K562 (cell line): ENCODE data around the gene NAALAD2. TPM values are rescaled to one million over a fixed set of nuclear protein-coding genes. Genes with fewer than 3 reads are reported as not detected.

ENCODE experiments used
- ATAC-seq: fragments of 200-7000 bp; cut with Tn5 transposase; 3 replicates; pipeline ENCODE4 v1.9.1; 2020; ENCODE audit warnings: moderate library complexity
- BruUV-seq: library from RNA; stranded (reverse); fragments of 400-500 nt; replicated peaks from 2 replicates; lab custom pipeline; 2021; lab: Mats Ljungman, UMichigan
- CTCF ChIA-PET: fragments of 300-600 bp; formaldehyde crosslinking; extraction: SDS; loops from one replicate; lab custom pipeline; 2021; ENCODE audit warnings: low intra/inter-chr PET ratio; lab: Yijun Ruan, JAX
- POLR2A ChIA-PET: fragments of 300-600, 350-650 bp; sonication (Branson Sonifier 250); formaldehyde crosslinking; extraction: SDS; loops from one replicate; lab custom pipeline; 2021; ENCODE audit warnings: antibody characterized with exemption, inconsistent platforms; lab: Yijun Ruan, JAX
- DNase-seq, 4 experiments: peaks; one replicate each; pipeline versions ENCODE4 v3.0.0 to v3.0.0-alpha.2; 2011 to 2018; ENCODE audit warnings: low spot score in 3 of 4, mixed read lengths in 3 of 4; ENCODE audit errors: extremely low read depth in 1 of 4
- FAIRE-seq: peaks from 2 replicates; lab custom pipeline; 2011; peaks lifted over from hg19 to GRCh38; lab: Jason Lieb, UNC
- H2AFZ ChIP-seq: 2 replicates; pipeline ENCODE4 v1.6.0; 2011; ENCODE audit warnings: low read depth, low read length, control low read depth, inconsistent platforms
- H3K27ac ChIP-seq: fragments of 200-600 bp; 3 replicates; pipeline ENCODE4 v1.8.0; 2011; ENCODE audit warnings: low read depth, mild to moderate bottlenecking, control low read depth, inconsistent platforms, low read length, moderate library complexity, mixed read lengths; ENCODE audit errors: extremely low read depth
- H3K27me3 ChIP-seq, 2 experiments: fragments of 300-600 bp in 1 of 2; 2 replicates in 1 of 2; 3 replicates in 1 of 2; pipeline versions ENCODE4 v1.6.0 to v1.8.0; 2011; ENCODE audit warnings: inconsistent platforms in 2 of 2, low read length in 2 of 2, mild to moderate bottlenecking in 1 of 2, mixed read lengths in 1 of 2, moderate library complexity in 1 of 2; ENCODE audit not compliant: control insufficient read depth in 2 of 2, insufficient read depth in 2 of 2
- H3K36me3 ChIP-seq: fragments of 300-600 bp; 3 replicates; pipeline ENCODE4 v1.8.0; 2011; ENCODE audit warnings: mild to moderate bottlenecking, low read length, inconsistent platforms; ENCODE audit not compliant: control insufficient read depth, insufficient read depth
- H3K4me1 ChIP-seq, 2 experiments: fragments of 200-600 bp in 1 of 2; replicated peaks in 1 of 2; 2 replicates in 1 of 2; 3 replicates in 1 of 2; pipeline versions ENCODE4 v1.5.1 to v1.8.0; 2011; ENCODE audit warnings: inconsistent platforms in 2 of 2, low read length in 2 of 2, mild to moderate bottlenecking in 1 of 2, mixed read lengths in 1 of 2, moderate library complexity in 1 of 2; ENCODE audit not compliant: control insufficient read depth in 2 of 2, insufficient read depth in 2 of 2
- H3K4me2 ChIP-seq: 2 replicates; pipeline ENCODE4 v1.6.1; 2011; ENCODE audit warnings: low read length, control low read depth, inconsistent platforms, mixed read lengths; ENCODE audit not compliant: insufficient read depth
- H3K4me3 ChIP-seq: fragments of 200-600 bp; sonication (generic), shearing (Covaris generic); 2 replicates; pipeline ENCODE4 v1.5.1; 2016; ENCODE audit warnings: control low read depth, inconsistent platforms
- H3K79me2 ChIP-seq: fragments of 200-600 bp; 3 replicates; pipeline ENCODE4 v1.8.0; 2011; ENCODE audit warnings: low read length, inconsistent platforms; ENCODE audit not compliant: control insufficient read depth, insufficient read depth
- H3K9ac ChIP-seq, 2 experiments: 2 replicates each; pipeline versions ENCODE4 v1.6.0 to v1.6.1; 2011; ENCODE audit warnings: low read depth in 2 of 2, low read length in 2 of 2, control low read depth in 1 of 2, inconsistent platforms in 1 of 2, mild to moderate bottlenecking in 1 of 2, mixed read lengths in 1 of 2; ENCODE audit not compliant: insufficient read depth in 1 of 2
- H3K9me1 ChIP-seq: one replicate; pipeline ENCODE4 v1.6.0; 2011; ENCODE audit warnings: inconsistent platforms, mild to moderate bottlenecking, low read length, moderate library complexity; ENCODE audit not compliant: control insufficient read depth, insufficient read depth
- H3K9me3 ChIP-seq: replicated peaks from 2 replicates; pipeline ENCODE4 v1.5.1; 2011; ENCODE audit warnings: low read depth, low read length, inconsistent platforms; ENCODE audit not compliant: control insufficient read depth, insufficient read depth
- H4K20me1 ChIP-seq: replicated peaks from 2 replicates; pipeline ENCODE4 v1.6.1; 2011; ENCODE audit warnings: low read length, inconsistent platforms, mixed read lengths; ENCODE audit not compliant: control insufficient read depth, insufficient read depth
- ARID3A ChIP-seq: IDR thresholded peaks from 2 replicates; pipeline ENCODE4 v1.6.1; 2012; ENCODE audit warnings: low read depth, low read length, improper control_type of control experiment, borderline replicate concordance
- ARNT ChIP-seq, 2 experiments: fragments of 450-650 bp; IDR thresholded peaks; 2 replicates each; pipeline ENCODE4 v1.6.1; 2016; ENCODE audit warnings: mild to moderate bottlenecking in 1 of 2
- DMBX1 ChIP-seq: fragments of 250-450 bp; sonication (Bioruptor Pico); IDR thresholded peaks from 2 replicates; pipeline ENCODE4 v1.8.0; 2022; ENCODE audit warnings: inconsistent platforms, mild to moderate bottlenecking, moderate library complexity, borderline replicate concordance
- EWSR1 ChIP-seq: fragments of 450-650 bp; IDR thresholded peaks from 2 replicates; pipeline ENCODE4 v1.6.1; 2018; ENCODE audit warnings: borderline replicate concordance, mild to moderate bottlenecking, low read depth, moderate library complexity; ENCODE audit not compliant: partially characterized antibody
- GTF2F1 ChIP-seq: IDR thresholded peaks from 2 replicates; pipeline ENCODE4 v1.6.1; 2011; ENCODE audit warnings: low read depth, low read length, improper control_type of control experiment
- HDAC8 ChIP-seq: fragments of 450-650 bp; IDR thresholded peaks from 2 replicates; pipeline ENCODE4 v1.6.1; 2016; ENCODE audit warnings: mild to moderate bottlenecking, missing genetic modification characterization, moderate library complexity, missing compliant biosample characterization
- ILF3 ChIP-seq: fragments of 450-650 bp; IDR thresholded peaks from 2 replicates; pipeline ENCODE4 v1.6.1; 2018; ENCODE audit warnings: antibody characterized with exemption, mild to moderate bottlenecking, moderate library complexity, borderline replicate concordance
- MBD1 ChIP-seq: fragments of 250-450 bp; sonication (Bioruptor Pico); IDR thresholded peaks from 2 replicates; pipeline ENCODE4 v1.8.0; 2022; ENCODE audit warnings: inconsistent platforms
- POU5F1 ChIP-seq: fragments of 150-350 bp; IDR thresholded peaks from 2 replicates; pipeline ENCODE4 v1.6.1; 2014; ENCODE audit warnings: borderline replicate concordance, low read length, low read depth, mild to moderate bottlenecking; ENCODE audit not compliant: partially characterized antibody
- SAFB2 ChIP-seq: fragments of 200-400 bp; formaldehyde crosslinking; IDR thresholded peaks from 2 replicates; pipeline ENCODE4 v1.6.1; 2018; ENCODE audit warnings: borderline replicate concordance, low read length, low read depth, moderate library complexity; ENCODE audit not compliant: severe bottlenecking
- U2AF1 ChIP-seq: fragments of 200-400 bp; formaldehyde crosslinking; optimal IDR thresholded peaks from 2 replicates; pipeline ENCODE3; 2017; ENCODE audit warnings: mild to moderate bottlenecking, low read depth, low read length, moderate library complexity
- USF2 ChIP-seq: sonication (generic); formaldehyde crosslinking; IDR thresholded peaks from 2 replicates; pipeline ENCODE4 v1.5.0; 2020; ENCODE audit warnings: missing genetic modification reagents
- ZFP1 ChIP-seq: fragments of 450-650 bp; formaldehyde crosslinking; IDR thresholded peaks from 2 replicates; pipeline ENCODE4 v1.4.0; 2020; ENCODE audit warnings: mild to moderate bottlenecking, mixed read lengths
- ZKSCAN3 ChIP-seq: fragments of 250-450 bp; sonication (Bioruptor Pico); IDR thresholded peaks from 2 replicates; pipeline ENCODE4 v1.4.0; 2020
- WGBS: fragments of 100-300 bp; shearing (Covaris generic); methylation state at CpG from one replicate; pipeline ENCODE4 v1.1.6; 2016; ENCODE audit warnings: low coverage, mixed read lengths; ENCODE audit not compliant: insufficient coverage; ENCODE audit errors: missing lambda C conversion rate; 5-methylcytosine and 5-hydroxymethylcytosine counted together
- in situ Hi-C: fragments of 300-500 bp; cut with MboI; formaldehyde crosslinking; loops from 4 replicates; pipeline ENCODE4 v1.15.0; 2018; ENCODE audit warnings: inconsistent platforms, mixed read lengths
- intact Hi-C: fragments of 100-400 bp; cut with micrococcal nuclease; formaldehyde crosslinking; loops from 2 replicates; pipeline ENCODE4 v1.14.2; 2022
- polyA plus RNA-seq, 8 experiments: library from polyadenylated mRNA; depleted of rRNA in 4 of 8; stranded (reverse) in 5 of 8; unstranded in 3 of 8; fragments of >200 nt; fragmentation: Nextera tagmentation in 2 of 8; fragmentation: Illumina TruSeq in 1 of 8; extraction: Ambion mirVana in 2 of 8; extraction: Trizol in 1 of 8; gene quantifications; 2 replicates each; pipeline versions ENCODE4 v1.2.1 to v1.2.3, GENCODE V29; 2011 to 2014; ENCODE audit warnings: inconsistent platforms in 1 of 8, missing spikeins in 1 of 8
- total RNA-seq, 7 experiments: library from RNA; depleted of rRNA in 6 of 7; stranded (reverse); fragments of >200 nt in 6 of 7; fragmentation: Illumina TruSeq in 2 of 7; extraction: Trizol in 2 of 7; gene quantifications; 2 replicates each; pipeline versions ENCODE4 v1.2.1 to v1.2.3, GENCODE V29; 2011 to 2021; ENCODE audit warnings: low replicate concordance in 1 of 7

The NAALAD2 gene
- total and polyA plus RNA-seq, 9 of the 15 experiments (the other 6 are each of a cell fraction or from before 2014, with no cell fraction given) = 0.05 to 0.24 (median 0.12) TPM

GRCh38 chr11:90120191-90120590 is 14.3 kb upstream of the NAALAD2 start:
- Histone ChIP-seq H3K79me2 (no peaks in the 10 kb centered on the region), H2AFZ (no peak overlapping the region), H3K9ac (no peak overlapping the region), H3K27ac (no peak overlapping the region), H3K9me3 (no peaks in the 10 kb centered on the region), H3K4me3 (no peak overlapping the region), H3K4me1 (no peaks in the 10 kb centered on the region), H3K36me3 (no peaks in the 10 kb centered on the region), H3K27me3 (no peaks in the 10 kb centered on the region), H3K9me1 (no peaks in the 10 kb centered on the region), H3K4me2 (no peak overlapping the region), H4K20me1 (no peaks in the 10 kb centered on the region)
- intact Hi-C loops (no loop called here), in situ Hi-C loops (no loop called here)
- ChIA-PET POLR2A (no interaction called here), CTCF (no interaction called here)
- 0% methylated on average over 4 of the region's 4 CpGs for WGBS
- BruUV-seq = no TSS peak
- no peak for TF ChIP-seq ARID3A
- TF ChIP-seq ARNT (IDR thresholded peaks at IDR 0.05) = no peak
- TF ChIP-seq EWSR1 = no peak
- no peak for TF ChIP-seq USF2 (CRISPR knock-in tag)
- TF ChIP-seq SAFB2 = no peak
- TF ChIP-seq POU5F1 = no peak
- no peak for TF ChIP-seq DMBX1 (CRISPR knock-in tag)
- TF ChIP-seq U2AF1 = no peak
- TF ChIP-seq GTF2F1 = no peak
- no peak for TF ChIP-seq ZFP1
- no peak for TF ChIP-seq ILF3
- no peak for TF ChIP-seq MBD1 (CRISPR knock-in tag)
- no peak for TF ChIP-seq ZKSCAN3
- no peak for TF ChIP-seq HDAC8 (tag)
- FAIRE-seq (no peak), DNase-seq (no peak), ATAC-seq (no peak)
